ENCODE results near the gene ZFAND3. TPM values are rescaled to one million over a fixed set of nuclear protein-coding genes. Genes with fewer than 3 reads are reported as not detected.

ZFAND3 gene
- total and polyA plus RNA-seq, 2 donors (not counting 3 experiments of a cell fraction or from before 2014, with no cell fraction given): 15.4 to 54.2 TPM

GRCh38 chr6:38020593-38020992, 201.1 kb downstream of the ZFAND3 start:
- peaks cover 14% of the 10 kb centered on the region for H4K20me1 ChIP-seq (replicated peaks; ENCODE audit: control insufficient read depth, extremely low read depth, insufficient read depth, low read length)
- H3K27ac ChIP-seq (ENCODE audit: insufficient read depth, low read depth, low read length): no peak overlapping the region
- no peaks in the 10 kb centered on the region for H3K9me1 ChIP-seq (replicated peaks; ENCODE audit: control insufficient read depth, extremely low read depth, insufficient read depth, low read length)
- no peak for TF ChIP-seq MYC (IDR thresholded peaks at IDR 0.05; ENCODE audit: low read depth, low read length)
- TF ChIP-seq CTCF (IDR thresholded peaks at IDR 0.05; ENCODE audit: extremely low read depth in 1 of 2, insufficient read depth in 1 of 2, low read depth in 1 of 2, low read length in 2 of 2): no peak
- TF ChIP-seq EZH2 (IDR thresholded peaks at IDR 0.05; ENCODE audit: borderline replicate concordance, low read depth, low read length, severe bottlenecking): no peak
- no peak for TF ChIP-seq FOS (IDR thresholded peaks at IDR 0.05; ENCODE audit: borderline replicate concordance, insufficient read depth, low read length)
- TF ChIP-seq POLR2AphosphoS5 (IDR thresholded peaks at IDR 0.05; ENCODE audit: insufficient read depth, low read depth, low read length): no peak
- TF ChIP-seq GATA2 (IDR thresholded peaks at IDR 0.05; ENCODE audit: insufficient read depth, insufficient read length, low read depth, low read length): no peak
- no peak for TF ChIP-seq POLR2A (IDR thresholded peaks at IDR 0.05; ENCODE audit: low read depth, low read length)
- TF ChIP-seq MAX (IDR thresholded peaks at IDR 0.05; ENCODE audit: insufficient read depth, insufficient read length): no peak
- no peak for TF ChIP-seq JUN (IDR thresholded peaks at IDR 0.05; ENCODE audit: borderline replicate concordance, insufficient read depth, insufficient read length, low read depth)
- BruUV-seq (replicated peaks): no TSS peak
- peaks cover 36% of the 10 kb centered on the region for H3K79me2 ChIP-seq (ENCODE audit: control insufficient read depth, insufficient read depth, low read length)
- H3K4me2 ChIP-seq (ENCODE audit: insufficient read depth, low read length): no peak overlapping the region
- intact Hi-C loops (cut with micrococcal nuclease) (loop anchor here (10.0 kb wide), 1 partner anchor 654 kb away; no protein-coding TSS in a partner anchor), dilution Hi-C loops (cut with MboI; ENCODE audit: extremely low pct_ligation_motif_present, low sequenced_read_pairs) (no loop called here)
- CTCF ChIA-PET: interaction anchor here (0.9 to 1.0 kb wide), 4 partner anchors 13 to 26 kb away, joined by 3 to 5 read pairs (median 3); no protein-coding TSS in a partner anchor
- no peak overlapping the region for H3K4me3 ChIP-seq (replicated peaks in 1 of 3; ENCODE audit: insufficient read depth in 1 of 3, low read depth in 1 of 3, low read length in 3 of 3)
- no peak overlapping the region for H3K9ac ChIP-seq (replicated peaks; ENCODE audit: extremely low read depth, insufficient read depth, low read length)
- H2AFZ ChIP-seq (ENCODE audit: low read depth, low read length): no peak overlapping the region
- POLR2A ChIA-PET: no interaction called here
- no peaks in the 10 kb centered on the region for H3K9me3 ChIP-seq (replicated peaks; ENCODE audit: control insufficient read depth, insufficient read depth, low read length)
- H3K27me3 ChIP-seq (ENCODE audit: control insufficient read depth in 2 of 2, insufficient read depth in 2 of 2, low read length in 2 of 2): no peaks in the 10 kb centered on the region
- H3K36me3 ChIP-seq (ENCODE audit: control insufficient read depth in 2 of 2, extremely low read depth in 1 of 2, insufficient read depth in 2 of 2, low read length in 2 of 2): no peaks in the 10 kb centered on the region
- DNase-seq (ENCODE audit: low read depth, low spot score): no peak
- no peaks in the 10 kb centered on the region for H3K4me1 ChIP-seq (ENCODE audit: control insufficient read depth, extremely low read depth, insufficient read depth, low read length)
- no peak for FAIRE-seq
